Neural cell (in vitro differentiated cells): ENCODE results near the gene SNTG2.

Source experiments
- EP300 ChIP-seq: fragments of 450-650 bp; conservative IDR thresholded peaks from 2 replicates; pipeline ENCODE4 v1.6.1; 2014; ENCODE audit warnings: antibody characterized with exemption, mild to moderate bottlenecking, moderate library complexity; ENCODE audit not compliant: poor library complexity, severe bottlenecking
- EZH2 ChIP-seq: fragments of 200-600, 300-800 bp; shearing (Covaris generic), sonication (generic); IDR thresholded peaks from 2 replicates; pipeline ENCODE4 v1.6.1; 2014; ENCODE audit warnings: antibody characterized with exemption, low read length, borderline replicate concordance, mild to moderate bottlenecking; ENCODE audit not compliant: insufficient read depth, poor library complexity, severe bottlenecking
- MXI1 ChIP-seq: fragments of 450-650 bp; conservative IDR thresholded peaks from 2 replicates; pipeline ENCODE4 v1.6.1; 2014; ENCODE audit warnings: antibody characterized with exemption, mild to moderate bottlenecking; ENCODE audit not compliant: poor library complexity, severe bottlenecking
- POLR2AphosphoS5 ChIP-seq: IDR thresholded peaks from 2 replicates; pipeline ENCODE4 v1.6.1; 2012
- RAD21 ChIP-seq: fragments of 450-650 bp; conservative IDR thresholded peaks from 2 replicates; pipeline ENCODE4 v1.6.1; 2014; ENCODE audit warnings: antibody characterized with exemption, mild to moderate bottlenecking, moderate library complexity
- REST ChIP-seq: IDR thresholded peaks from 2 replicates; pipeline ENCODE4 v1.6.1; 2012; ENCODE audit warnings: borderline replicate concordance
- SMC3 ChIP-seq: fragments of 450-650 bp; conservative IDR thresholded peaks from 2 replicates; pipeline ENCODE4 v1.6.1; 2014; ENCODE audit warnings: antibody characterized with exemption, mild to moderate bottlenecking, moderate library complexity; ENCODE audit not compliant: poor library complexity
- TAF1 ChIP-seq: IDR thresholded peaks from 2 replicates; pipeline ENCODE4 v1.6.1; 2012; ENCODE audit warnings: low read depth
- TF ChIP-seq, protein P1 (sequence below): fragments of 450-650 bp; IDR thresholded peaks from 2 replicates; pipeline ENCODE4 v1.5.1; 2014; ENCODE audit warnings: antibody characterized with exemption, mild to moderate bottlenecking, moderate library complexity; ENCODE audit not compliant: poor library complexity, severe bottlenecking

DNA sequence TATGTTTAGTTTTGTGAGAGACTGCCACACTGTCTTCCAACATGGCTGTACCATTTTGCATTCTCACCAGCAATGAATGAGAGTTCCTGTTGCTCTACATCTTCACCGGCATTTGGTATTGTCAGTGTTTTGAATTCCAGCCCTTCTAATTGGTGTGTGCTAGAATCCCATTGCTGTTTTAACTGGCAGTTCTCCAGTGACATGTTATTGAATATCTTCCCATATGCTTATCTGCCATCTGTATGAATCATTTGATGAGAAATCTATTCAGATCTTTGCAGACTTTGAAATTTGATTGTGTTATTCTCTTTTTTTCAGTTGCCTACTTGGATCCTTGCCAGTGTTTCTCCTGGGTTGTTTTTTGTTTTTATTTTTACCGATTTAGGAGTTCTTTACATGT lies 99.0 kb downstream of the SNTG2 start:
- TF ChIP-seq EZH2 = no peak
- TF ChIP-seq POLR2AphosphoS5 = no peak
- TF ChIP-seq, protein P1, sequence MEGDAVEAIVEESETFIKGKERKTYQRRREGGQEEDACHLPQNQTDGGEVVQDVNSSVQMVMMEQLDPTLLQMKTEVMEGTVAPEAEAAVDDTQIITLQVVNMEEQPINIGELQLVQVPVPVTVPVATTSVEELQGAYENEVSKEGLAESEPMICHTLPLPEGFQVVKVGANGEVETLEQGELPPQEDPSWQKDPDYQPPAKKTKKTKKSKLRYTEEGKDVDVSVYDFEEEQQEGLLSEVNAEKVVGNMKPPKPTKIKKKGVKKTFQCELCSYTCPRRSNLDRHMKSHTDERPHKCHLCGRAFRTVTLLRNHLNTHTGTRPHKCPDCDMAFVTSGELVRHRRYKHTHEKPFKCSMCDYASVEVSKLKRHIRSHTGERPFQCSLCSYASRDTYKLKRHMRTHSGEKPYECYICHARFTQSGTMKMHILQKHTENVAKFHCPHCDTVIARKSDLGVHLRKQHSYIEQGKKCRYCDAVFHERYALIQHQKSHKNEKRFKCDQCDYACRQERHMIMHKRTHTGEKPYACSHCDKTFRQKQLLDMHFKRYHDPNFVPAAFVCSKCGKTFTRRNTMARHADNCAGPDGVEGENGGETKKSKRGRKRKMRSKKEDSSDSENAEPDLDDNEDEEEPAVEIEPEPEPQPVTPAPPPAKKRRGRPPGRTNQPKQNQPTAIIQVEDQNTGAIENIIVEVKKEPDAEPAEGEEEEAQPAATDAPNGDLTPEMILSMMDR = no peak
- no peak for TF ChIP-seq EP300
- no peak for TF ChIP-seq TAF1
- TF ChIP-seq RAD21 = no peak
- TF ChIP-seq MXI1 = no peak
- no peak for TF ChIP-seq SMC3
- TF ChIP-seq REST = no peak
